ENCODE results near the gene NXNL2.

NXNL2 gene

DNA sequence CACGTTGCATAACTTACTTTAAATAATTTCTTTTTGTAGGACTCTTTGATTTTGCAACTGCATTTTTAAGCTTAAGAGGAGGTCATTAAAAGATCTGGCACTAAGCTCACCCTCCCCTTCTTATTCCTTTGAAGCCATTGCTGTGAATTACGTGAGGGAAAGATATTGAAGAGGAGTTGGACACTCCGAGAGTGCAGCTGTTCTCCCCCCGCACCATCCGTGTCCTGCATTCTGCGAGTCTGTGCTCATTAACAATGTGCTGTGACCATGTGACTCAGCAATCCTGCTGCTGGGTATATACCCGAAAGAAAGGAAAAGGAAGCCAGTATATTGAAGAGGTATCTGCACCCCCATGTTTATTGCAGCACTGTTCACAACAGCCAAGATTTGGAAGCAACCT lies 40.0 kb downstream of the NXNL2 start:
- H3K9ac ChIP-seq: no peak overlapping the region
- no peak overlapping the region for H3K27ac ChIP-seq
- no peak for TF ChIP-seq Cebpa-rat (IDR thresholded peaks at IDR 0.05)
- H3K4me2 ChIP-seq: no peak overlapping the region
- no peak overlapping the region for H3K4me3 ChIP-seq
- no peaks in the 10 kb centered on the region for H3K36me3 ChIP-seq
- no peaks in the 10 kb centered on the region for H4K20me1 ChIP-seq
- H3K27me3 ChIP-seq: no peaks in the 10 kb centered on the region
- H3K4me1 ChIP-seq: peaks cover 7% of the 10 kb centered on the region; the same call in 1 of the 2 replicates
- H3K9me3 ChIP-seq: no peaks in the 10 kb centered on the region

DNA sequence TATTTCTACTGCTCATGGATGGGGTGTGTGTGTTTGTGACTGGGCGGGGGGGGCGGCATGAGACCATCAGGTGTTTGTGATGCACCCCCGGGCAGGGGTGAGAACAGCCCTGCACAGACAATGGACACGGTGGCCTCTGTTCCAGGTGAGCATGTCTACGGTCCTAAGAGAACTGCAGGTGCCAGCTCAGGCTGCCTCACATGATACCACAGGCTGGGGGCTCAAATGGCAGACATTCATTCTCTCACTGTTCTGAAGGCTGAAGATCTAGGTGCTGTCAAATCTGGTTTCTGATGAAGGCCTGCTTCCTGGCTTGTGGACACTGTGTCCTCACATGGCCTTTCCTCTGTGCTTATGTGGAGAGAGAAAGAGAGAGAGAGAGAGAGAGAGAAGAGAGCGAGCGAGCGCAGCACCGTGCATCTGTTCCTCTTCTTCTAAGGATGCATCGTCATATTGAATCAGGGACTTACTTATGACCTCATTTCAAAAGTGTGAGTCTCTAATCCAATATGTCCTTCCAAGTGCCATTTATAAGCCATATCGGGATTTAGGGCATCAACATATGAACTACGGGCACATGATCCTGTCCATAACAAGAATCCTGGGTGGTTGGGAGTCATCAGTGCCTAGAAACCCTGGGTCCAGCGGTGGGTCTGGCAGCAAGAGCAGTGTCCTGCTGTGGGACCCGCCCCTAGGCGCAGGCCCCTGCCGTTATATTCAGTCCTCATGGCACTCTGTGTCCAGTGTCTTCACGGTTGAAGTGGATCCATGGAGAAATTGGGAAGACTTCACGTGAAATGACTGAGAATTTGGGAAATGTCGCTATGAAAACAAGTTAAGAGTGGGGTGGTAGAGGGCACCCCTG lies 42.5 kb downstream of the NXNL2 start:
- Histone ChIP-seq H3K27ac (no peak overlapping the region), H3K4me2 (no peak overlapping the region), H3K36me3 (no peaks in the 10 kb centered on the region), H3K9me3 (no peaks in the 10 kb centered on the region), H3K4me3 (no peak overlapping the region), H3K9ac (no peak overlapping the region), H4K20me1 (no peaks in the 10 kb centered on the region), H3K27me3 (no peaks in the 10 kb centered on the region), H3K4me1 (peaks cover 7% of the 10 kb centered on the region; the same call in 1 of the 2 replicates)
- no peak for TF ChIP-seq Cebpa-rat (IDR thresholded peaks at IDR 0.05)

DNA sequence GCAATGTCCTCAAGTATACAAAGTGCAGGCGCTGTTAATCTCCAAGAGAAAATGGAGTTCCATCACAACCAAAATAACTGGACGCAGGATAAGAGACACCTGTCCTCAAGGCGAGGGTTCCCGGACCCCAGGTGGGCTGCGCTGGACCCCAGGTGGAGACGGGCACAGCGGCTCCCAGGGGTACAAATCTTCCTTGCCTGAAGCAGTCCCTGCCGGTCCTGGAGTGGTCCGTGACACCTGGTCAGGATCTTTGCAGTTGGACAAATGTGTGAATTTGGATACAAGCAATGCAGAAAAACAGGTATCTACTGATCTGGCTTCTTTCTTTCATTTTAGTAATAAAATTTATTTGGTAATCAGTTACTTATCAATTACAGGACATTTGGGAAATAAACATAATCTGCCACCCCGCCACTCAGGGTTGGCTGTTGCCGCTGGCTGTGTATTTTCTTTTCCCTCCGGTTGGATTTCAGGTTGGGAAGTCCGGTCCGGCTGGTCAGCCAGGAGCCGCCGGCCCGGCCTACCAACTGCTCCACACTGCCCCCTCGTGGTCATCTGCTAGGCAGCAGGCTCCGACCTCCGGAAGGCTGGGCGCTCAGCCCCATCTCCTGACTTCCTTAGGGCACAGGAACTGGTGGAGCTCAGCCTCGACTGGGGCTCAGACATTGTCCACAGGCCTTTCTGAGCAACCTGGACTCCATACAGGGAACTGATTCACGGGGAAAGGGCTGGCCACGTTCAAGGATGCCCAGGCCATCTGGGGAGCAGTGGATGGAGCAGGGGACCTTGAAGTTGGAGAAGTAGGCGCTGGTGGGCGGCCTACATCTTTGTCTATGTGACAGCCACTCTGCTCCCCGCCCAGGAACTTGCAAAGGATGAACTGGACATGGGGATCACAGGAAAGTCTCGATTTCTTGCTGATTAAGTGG lies 43.4 kb downstream of the NXNL2 start:
- no peaks in the 10 kb centered on the region for H3K27me3 ChIP-seq
- H3K36me3 ChIP-seq: no peaks in the 10 kb centered on the region
- H3K9me3 ChIP-seq: no peaks in the 10 kb centered on the region
- no peak overlapping the region for H3K27ac ChIP-seq
- H3K9ac ChIP-seq: no peak overlapping the region
- H3K4me3 ChIP-seq: no peak overlapping the region
- H3K4me2 ChIP-seq: peak overlapping the region; percentile 35
- TF ChIP-seq Cebpa-rat (IDR thresholded peaks at IDR 0.05): no peak
- H3K4me1 ChIP-seq: peaks cover 7% of the 10 kb centered on the region; the same call in 1 of the 2 replicates
- no peaks in the 10 kb centered on the region for H4K20me1 ChIP-seq

DNA sequence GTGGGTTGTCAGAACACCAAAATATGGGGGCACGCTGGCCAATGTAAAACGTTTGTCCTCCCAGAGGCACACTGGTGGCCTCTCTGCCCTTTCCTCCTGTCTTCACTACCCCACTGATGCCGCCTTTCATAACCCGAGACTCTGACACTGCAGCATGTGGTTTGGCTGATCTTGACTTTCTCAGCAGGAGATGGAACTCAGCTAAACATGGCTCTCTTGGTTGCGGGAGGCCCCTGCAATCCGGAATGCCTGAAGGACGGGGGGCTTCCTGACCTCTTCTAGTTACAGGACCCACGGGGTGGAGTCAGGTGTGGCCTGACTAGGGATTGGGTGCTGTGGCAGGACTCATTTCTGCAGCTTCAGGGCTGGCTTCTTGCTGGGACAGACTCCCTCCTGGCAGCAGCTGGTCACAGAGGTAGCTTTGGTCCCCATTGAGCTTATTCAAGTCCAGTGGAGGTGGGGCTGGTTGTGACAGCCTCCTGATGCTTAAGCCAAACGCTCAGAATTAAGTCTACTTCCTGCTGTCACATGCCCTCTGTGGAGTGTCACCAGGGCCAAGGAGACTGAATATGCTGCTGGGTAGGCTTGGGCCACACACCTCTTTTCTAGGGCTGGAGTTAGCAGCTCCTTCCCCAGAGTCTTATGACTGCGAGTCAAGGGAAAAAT lies 44.2 kb downstream of the NXNL2 start:
- Histone ChIP-seq H3K27ac (no peak overlapping the region), H3K9me3 (no peaks in the 10 kb centered on the region), H3K4me1 (peaks cover 12% of the 10 kb centered on the region), H3K9ac (no peak overlapping the region), H3K36me3 (no peaks in the 10 kb centered on the region), H3K4me2 (peak overlapping the region; percentile 35; the same call in 1 of the 2 replicates), H3K27me3 (no peaks in the 10 kb centered on the region), H3K4me3 (no peak overlapping the region), H4K20me1 (no peaks in the 10 kb centered on the region)
- no peak for TF ChIP-seq Cebpa-rat (IDR thresholded peaks at IDR 0.05)

DNA sequence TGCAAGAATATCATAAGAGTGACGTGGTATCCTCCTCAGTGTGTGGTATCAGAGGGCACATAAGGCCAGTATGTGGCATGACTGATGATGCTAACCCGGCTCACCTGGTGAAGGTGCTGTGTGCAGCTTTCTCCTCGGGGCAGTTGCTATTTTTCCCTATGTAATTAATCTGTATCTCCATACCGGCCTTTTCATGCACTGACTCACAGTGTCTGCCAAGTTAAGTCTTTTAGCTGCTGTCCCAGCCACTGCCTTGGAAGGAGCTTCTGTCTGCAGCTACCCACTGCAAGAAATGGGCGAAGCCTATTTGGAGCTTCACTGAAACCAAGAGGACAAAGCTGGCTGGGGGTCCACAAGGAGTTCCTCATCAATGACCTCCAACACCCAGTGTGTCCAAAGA lies 46.0 kb downstream of the NXNL2 start:
- Histone ChIP-seq H3K9me3 (no peaks in the 10 kb centered on the region), H3K27ac (no peak overlapping the region), H4K20me1 (no peaks in the 10 kb centered on the region), H3K36me3 (no peaks in the 10 kb centered on the region), H3K4me2 (no peak overlapping the region), H3K27me3 (no peaks in the 10 kb centered on the region), H3K4me3 (no peak overlapping the region), H3K4me1 (peaks cover 19% of the 10 kb centered on the region), H3K9ac (no peak overlapping the region)
- no peak for TF ChIP-seq Cebpa-rat (IDR thresholded peaks at IDR 0.05)

DNA sequence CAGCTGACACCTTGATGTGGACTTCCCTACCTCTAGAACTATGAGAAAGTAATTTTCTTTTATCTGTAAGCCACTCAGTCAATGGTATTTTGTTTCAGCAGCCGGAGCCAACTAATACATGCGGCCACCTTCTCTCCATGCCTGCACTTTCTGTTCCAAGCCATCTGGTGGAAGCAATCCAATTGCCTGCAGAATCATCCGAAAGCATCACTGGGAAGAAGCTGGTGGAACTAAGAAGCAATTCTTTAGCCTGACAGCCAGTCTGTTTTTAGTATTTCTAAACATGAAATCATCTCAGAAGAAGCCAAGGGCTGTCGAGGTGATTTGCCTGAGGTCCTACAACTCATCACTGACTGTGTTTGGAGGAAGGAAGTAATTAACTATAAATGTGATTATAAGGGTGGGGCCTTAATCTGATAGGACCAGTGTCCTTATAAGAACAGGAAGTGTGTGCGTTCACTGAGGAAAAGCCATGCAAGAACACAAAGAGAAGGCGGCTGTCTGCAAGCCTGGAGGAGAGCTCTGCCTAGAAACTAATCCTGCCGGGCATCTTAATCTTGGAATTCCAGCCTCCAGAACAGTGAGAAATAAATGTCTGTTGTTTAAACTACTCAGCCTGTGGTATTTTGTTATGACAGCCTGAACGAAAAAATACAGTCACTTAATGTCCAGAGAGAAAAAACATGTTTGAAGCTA lies 49.1 kb downstream of the NXNL2 start:
- Histone ChIP-seq H3K27ac (no peak overlapping the region), H3K4me2 (0 out of 2 replicates have a peak overlapping the region, but pooled peaks have one; percentile 6), H3K4me1 (peaks cover 12% of the 10 kb centered on the region), H3K9ac (no peak overlapping the region), H3K36me3 (no peaks in the 10 kb centered on the region), H3K27me3 (no peaks in the 10 kb centered on the region), H3K4me3 (no peak overlapping the region), H4K20me1 (no peaks in the 10 kb centered on the region), H3K9me3 (no peaks in the 10 kb centered on the region)
- no peak for TF ChIP-seq Cebpa-rat (IDR thresholded peaks at IDR 0.05)

DNA sequence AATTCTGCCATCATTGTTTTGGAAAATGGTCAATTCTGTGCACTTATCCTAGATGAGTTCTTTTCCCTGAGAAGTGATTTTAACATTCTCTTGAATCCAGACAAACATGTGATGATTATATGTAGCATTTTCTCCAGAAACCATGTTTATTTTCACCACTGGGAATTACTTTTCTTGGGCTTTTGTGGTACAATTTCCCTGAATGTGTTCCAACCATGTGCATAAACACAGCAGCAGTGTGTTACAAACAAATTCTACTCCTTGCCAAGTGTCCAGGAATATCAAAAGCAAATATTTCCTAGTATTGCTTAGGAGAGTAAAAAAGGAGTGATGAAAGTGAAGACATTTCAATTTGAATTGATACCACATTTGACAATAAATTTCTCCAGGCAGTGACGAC lies 50.4 kb downstream of the NXNL2 start:
- TF ChIP-seq Cebpa-rat (IDR thresholded peaks at IDR 0.05): no peak
- Histone ChIP-seq H4K20me1 (no peaks in the 10 kb centered on the region), H3K4me2 (no peak overlapping the region), H3K36me3 (no peaks in the 10 kb centered on the region), H3K9me3 (no peaks in the 10 kb centered on the region), H3K27ac (no peak overlapping the region), H3K4me3 (no peak overlapping the region), H3K9ac (no peak overlapping the region), H3K4me1 (peaks cover 12% of the 10 kb centered on the region), H3K27me3 (no peaks in the 10 kb centered on the region)

DNA sequence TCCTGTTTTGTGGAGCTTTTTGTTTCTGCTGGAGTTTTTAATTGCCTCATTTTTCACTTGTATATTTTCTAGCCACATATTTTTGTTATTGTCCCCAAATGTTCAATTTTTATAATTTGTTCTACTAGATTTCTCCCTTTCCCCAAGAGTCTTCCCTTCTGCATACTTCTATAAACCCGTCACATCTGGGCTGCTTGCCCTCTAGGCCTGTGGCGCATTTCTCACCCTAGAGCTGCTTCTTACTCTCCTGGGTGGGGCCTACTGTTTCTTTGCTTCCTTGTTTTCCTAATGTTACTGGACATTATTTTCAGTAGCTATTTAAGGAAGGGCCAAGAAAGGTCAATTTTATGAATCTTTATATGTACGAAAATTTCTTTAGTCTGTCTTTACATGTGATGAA lies 51.5 kb downstream of the NXNL2 start:
- Histone ChIP-seq H3K9ac (no peak overlapping the region), H3K4me2 (no peak overlapping the region), H4K20me1 (no peaks in the 10 kb centered on the region), H3K27me3 (no peaks in the 10 kb centered on the region), H3K4me1 (peaks cover 12% of the 10 kb centered on the region), H3K27ac (no peak overlapping the region), H3K4me3 (no peak overlapping the region), H3K36me3 (no peaks in the 10 kb centered on the region), H3K9me3 (no peaks in the 10 kb centered on the region)
- no peak for TF ChIP-seq Cebpa-rat (IDR thresholded peaks at IDR 0.05)

DNA sequence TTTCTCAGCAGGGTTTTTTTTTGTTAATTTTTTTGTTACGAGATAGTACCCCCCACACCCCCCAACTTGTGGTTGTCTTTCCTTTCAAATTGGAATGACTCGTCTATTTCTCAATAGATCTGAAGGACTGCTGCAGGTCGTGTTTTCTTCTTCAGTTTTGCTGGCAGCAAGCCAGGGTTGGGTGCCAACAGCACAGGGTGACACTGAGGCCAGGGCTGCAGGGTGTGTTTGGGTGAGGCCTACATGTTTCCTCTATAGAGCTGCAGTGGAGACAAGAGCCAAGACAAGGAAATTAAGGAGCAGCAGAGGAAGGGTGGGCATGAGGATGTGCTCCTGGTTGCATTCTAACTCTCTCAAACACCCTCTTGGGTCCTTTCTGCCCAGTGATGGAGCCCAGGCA lies 52.2 kb downstream of the NXNL2 start:
- Histone ChIP-seq H3K36me3 (no peaks in the 10 kb centered on the region), H3K9me3 (no peaks in the 10 kb centered on the region), H3K27ac (no peak overlapping the region), H3K4me1 (peaks cover 12% of the 10 kb centered on the region), H3K27me3 (no peaks in the 10 kb centered on the region), H3K4me2 (no peak overlapping the region), H3K9ac (no peak overlapping the region), H4K20me1 (no peaks in the 10 kb centered on the region), H3K4me3 (no peak overlapping the region)
- TF ChIP-seq Cebpa-rat (IDR thresholded peaks at IDR 0.05): no peak

Measured in BLaER1 (cell line).